ENCODE results near the gene SMCR8. TPM values are rescaled to one million over a fixed set of nuclear protein-coding genes. Genes with fewer than 3 reads are reported as not detected.
A peak's percentile ranks its signal among the peaks of the same experiment; 100 is the strongest.
"Not testable (repeated sequence)": the region's sequence is repeated elsewhere in the genome, so short reads cannot be mapped to it uniquely, and the experiment has no call there.

SMCR8 gene
- polyA plus RNA-seq, 1 donor = 17.9 TPM

- no peak for DNase-seq
- Histone ChIP-seq H3K27ac (ENCODE audit: low read length) (no peak overlapping the region), H3K36me3 (ENCODE audit: control insufficient read depth, insufficient read depth, low read length) (peaks cover 82% of the 10 kb centered on the region), H3K4me3 (ENCODE audit: low read length) (no peak overlapping the region), H3K4me1 (ENCODE audit: control insufficient read depth, insufficient read depth, low read length) (no peaks in the 10 kb centered on the region), H3K27me3 (ENCODE audit: control insufficient read depth, insufficient read depth, low read length) (no peaks in the 10 kb centered on the region), H3K9me3 (ENCODE audit: control insufficient read depth, low read depth, low read length) (no peaks in the 10 kb centered on the region)
- no CpG with 5 or more reads among the region's 5 CpGs for whole genome bisulfite sequencing (ENCODE audit: insufficient coverage, low lambda C conversion rate)
These were observed 34.2 kb upstream of the SMCR8 start for GRCh38 chr17:18280766-18281371.

GRCh38 chr17:18281788-18282187, 33.3 kb upstream of the SMCR8 start:
- Histone ChIP-seq H3K4me1 (ENCODE audit: control insufficient read depth, insufficient read depth, low read length) (no peaks in the 10 kb centered on the region), H3K4me3 (ENCODE audit: low read length) (no peak overlapping the region), H3K27ac (ENCODE audit: low read length) (no peak overlapping the region), H3K36me3 (ENCODE audit: control insufficient read depth, insufficient read depth, low read length) (peaks cover 79% of the 10 kb centered on the region), H3K27me3 (ENCODE audit: control insufficient read depth, insufficient read depth, low read length) (no peaks in the 10 kb centered on the region), H3K9me3 (ENCODE audit: control insufficient read depth, low read depth, low read length) (no peaks in the 10 kb centered on the region)
- DNase-seq = no peak
- no CpG with 5 or more reads among the region's 6 CpGs for WGBS (ENCODE audit: insufficient coverage, low lambda C conversion rate)

DNA sequence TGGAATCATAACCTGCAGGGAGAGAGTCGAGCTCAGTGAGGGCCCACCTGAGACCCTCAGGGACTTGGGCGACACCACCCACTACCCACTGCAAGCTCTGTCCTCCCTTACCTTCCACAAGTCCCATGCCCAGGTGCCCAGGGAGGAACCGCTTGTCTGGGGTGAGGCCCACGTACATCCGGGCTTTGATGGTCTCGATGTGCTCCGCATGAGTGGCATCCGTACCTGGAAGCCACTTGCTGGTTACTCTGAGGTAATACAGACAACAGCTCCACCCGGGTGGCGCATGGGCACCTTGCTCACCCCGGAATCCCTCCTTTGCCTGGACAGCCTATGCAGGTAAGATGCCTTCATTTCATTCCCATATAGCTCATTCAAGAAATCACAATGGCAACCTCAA, 29.8 kb upstream of the SMCR8 start:
- Histone ChIP-seq H3K4me3 (ENCODE audit: low read length) (no peak overlapping the region), H3K4me1 (ENCODE audit: control insufficient read depth, insufficient read depth, low read length) (no peaks in the 10 kb centered on the region), H3K27me3 (ENCODE audit: control insufficient read depth, insufficient read depth, low read length) (no peaks in the 10 kb centered on the region), H3K27ac (ENCODE audit: low read length) (no peak overlapping the region), H3K9me3 (ENCODE audit: control insufficient read depth, low read depth, low read length) (no peaks in the 10 kb centered on the region), H3K36me3 (ENCODE audit: control insufficient read depth, insufficient read depth, low read length) (peaks cover 79% of the 10 kb centered on the region)
- WGBS (ENCODE audit: insufficient coverage, low lambda C conversion rate) = no CpG with 5 or more reads among the region's 11 CpGs
- DNase-seq = no peak

DNA sequence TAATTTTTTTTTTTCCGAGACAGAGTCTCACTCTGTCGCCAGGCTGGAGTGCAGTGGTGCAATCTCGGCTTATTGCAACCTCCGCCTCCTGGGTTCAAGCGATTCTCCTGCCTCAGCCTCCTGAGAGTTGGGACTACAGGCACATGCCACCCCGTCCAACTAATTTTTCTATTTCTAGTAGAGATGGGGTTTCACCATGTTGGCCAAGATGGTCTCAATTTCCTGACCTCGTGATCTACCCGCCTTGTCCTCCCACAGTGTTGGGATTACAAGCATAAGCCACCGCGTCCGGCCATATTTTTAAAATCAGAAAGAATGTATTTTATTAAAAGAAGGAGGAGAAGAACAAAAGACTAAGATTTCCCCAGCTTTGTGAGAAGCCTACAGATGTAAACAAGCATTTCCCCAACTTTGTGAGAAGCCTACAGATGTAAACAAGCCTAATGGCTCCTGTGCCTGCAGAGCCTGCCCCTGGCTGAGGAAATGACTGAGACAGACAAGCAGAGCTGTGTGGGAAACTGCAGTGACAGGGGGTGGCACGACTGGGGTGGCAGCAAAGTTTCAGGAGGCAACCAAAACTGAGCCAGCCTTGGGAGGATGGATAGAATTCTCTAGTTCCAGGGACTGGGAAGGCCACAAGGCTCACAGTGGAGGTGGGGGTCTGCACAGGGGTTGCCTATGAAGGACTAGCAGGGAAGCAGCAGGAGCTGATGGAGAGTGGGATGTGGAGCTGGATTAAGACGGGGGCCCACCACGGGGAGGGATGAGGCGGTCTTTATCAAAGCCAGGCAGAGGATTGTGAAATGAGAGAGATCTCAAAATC, 23.2 kb upstream of the SMCR8 start:
- H3K36me3 ChIP-seq (ENCODE audit: control insufficient read depth, insufficient read depth, low read length) = peaks cover 65% of the 10 kb centered on the region
- no peaks in the 10 kb centered on the region for H3K9me3 ChIP-seq (ENCODE audit: control insufficient read depth, low read depth, low read length)
- H3K27me3 ChIP-seq (ENCODE audit: control insufficient read depth, insufficient read depth, low read length) = no peaks in the 10 kb centered on the region
- H3K27ac ChIP-seq (ENCODE audit: low read length) = no peak overlapping the region
- DNase-seq = no peak
- no peak overlapping the region for H3K4me3 ChIP-seq (ENCODE audit: low read length)
- no peaks in the 10 kb centered on the region for H3K4me1 ChIP-seq (ENCODE audit: control insufficient read depth, insufficient read depth, low read length)
- 57% methylated on average over 1 of the region's 15 CpGs for WGBS (ENCODE audit: insufficient coverage, low lambda C conversion rate)

DNA sequence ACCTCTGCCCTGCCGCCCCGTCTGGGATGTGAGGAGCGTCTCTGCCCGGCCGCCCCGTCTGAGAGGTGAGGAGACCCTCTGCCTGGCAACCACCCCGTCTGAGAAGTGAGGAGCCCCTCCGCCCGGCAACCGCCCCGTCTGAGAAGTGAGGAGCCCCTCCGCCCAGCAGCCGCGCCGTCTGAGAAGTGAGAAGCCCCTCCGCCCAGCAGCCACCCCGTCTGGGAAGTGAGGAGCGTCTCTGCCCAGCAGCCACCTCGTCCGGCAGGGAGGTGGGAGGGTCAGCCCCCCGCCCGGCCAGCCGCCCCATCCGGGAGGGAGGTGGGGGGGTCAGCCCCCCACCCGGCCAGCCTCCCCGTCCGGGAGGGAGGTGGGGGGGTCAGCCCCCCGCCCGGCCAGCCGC, 17.0 kb upstream of the SMCR8 start:
- H3K27ac ChIP-seq (ENCODE audit: low read length); H3K4me1 ChIP-seq (ENCODE audit: control insufficient read depth, insufficient read depth, low read length); DNase-seq; H3K4me3 ChIP-seq (ENCODE audit: low read length); H3K27me3 ChIP-seq (ENCODE audit: control insufficient read depth, insufficient read depth, low read length); H3K9me3 ChIP-seq (ENCODE audit: control insufficient read depth, low read depth, low read length): not testable (repeated sequence)
- no CpG with 5 or more reads among the region's 30 CpGs for WGBS (ENCODE audit: insufficient coverage, low lambda C conversion rate)
- peaks cover 56% of the 10 kb centered on the region for H3K36me3 ChIP-seq (ENCODE audit: control insufficient read depth, insufficient read depth, low read length)

GRCh38 chr17:18300725-18301480, 14.2 kb upstream of the SMCR8 start:
- H3K36me3 ChIP-seq (ENCODE audit: control insufficient read depth, insufficient read depth, low read length) = peaks cover 61% of the 10 kb centered on the region
- no peak overlapping the region for H3K27ac ChIP-seq (ENCODE audit: low read length)
- DNase-seq = no peak
- H3K9me3 ChIP-seq (ENCODE audit: control insufficient read depth, low read depth, low read length) = no peaks in the 10 kb centered on the region
- WGBS (ENCODE audit: insufficient coverage, low lambda C conversion rate) = 85% methylated on average over 3 of the region's 8 CpGs
- H3K27me3 ChIP-seq (ENCODE audit: control insufficient read depth, insufficient read depth, low read length) = no peaks in the 10 kb centered on the region
- H3K4me1 ChIP-seq (ENCODE audit: control insufficient read depth, insufficient read depth, low read length) = no peaks in the 10 kb centered on the region
- no peak overlapping the region for H3K4me3 ChIP-seq (ENCODE audit: low read length)

- not testable (repeated sequence) for H3K27ac ChIP-seq (ENCODE audit: low read length); H3K4me1 ChIP-seq (ENCODE audit: control insufficient read depth, insufficient read depth, low read length); DNase-seq; H3K4me3 ChIP-seq (ENCODE audit: low read length); H3K27me3 ChIP-seq (ENCODE audit: control insufficient read depth, insufficient read depth, low read length); H3K9me3 ChIP-seq (ENCODE audit: control insufficient read depth, low read depth, low read length)
- WGBS (ENCODE audit: insufficient coverage, low lambda C conversion rate) = 60% methylated on average over 1 of the region's 13 CpGs
- peaks cover 74% of the 10 kb centered on the region for H3K36me3 ChIP-seq (ENCODE audit: control insufficient read depth, insufficient read depth, low read length)
These were observed 11.9 kb upstream of the SMCR8 start for GRCh38 chr17:18303206-18303605.

- Histone ChIP-seq H3K4me3 (ENCODE audit: low read length) (no peak overlapping the region), H3K27ac (ENCODE audit: low read length) (no peak overlapping the region), H3K4me1 (ENCODE audit: control insufficient read depth, insufficient read depth, low read length) (peaks cover 9% of the 10 kb centered on the region), H3K36me3 (ENCODE audit: control insufficient read depth, insufficient read depth, low read length) (peaks cover 40% of the 10 kb centered on the region), H3K9me3 (ENCODE audit: control insufficient read depth, low read depth, low read length) (no peaks in the 10 kb centered on the region), H3K27me3 (ENCODE audit: control insufficient read depth, insufficient read depth, low read length) (no peaks in the 10 kb centered on the region)
- no peak for DNase-seq
- no CpG with 5 or more reads among the region's 4 CpGs for WGBS (ENCODE audit: insufficient coverage, low lambda C conversion rate)
These were observed 5.9 kb upstream of the SMCR8 start for GRCh38 chr17:18309202-18309601.

- WGBS (ENCODE audit: insufficient coverage, low lambda C conversion rate) = no CpG with 5 or more reads among the region's 39 CpGs
- Histone ChIP-seq H3K27me3 (ENCODE audit: control insufficient read depth, insufficient read depth, low read length) (no peaks in the 10 kb centered on the region), H3K9me3 (ENCODE audit: control insufficient read depth, low read depth, low read length) (peaks cover 27% of the 10 kb centered on the region), H3K27ac (ENCODE audit: low read length) (peak overlapping the region; percentile 88), H3K4me3 (ENCODE audit: low read length) (peak overlapping the region; percentile 87), H3K36me3 (ENCODE audit: control insufficient read depth, insufficient read depth, low read length) (peaks cover 33% of the 10 kb centered on the region), H3K4me1 (ENCODE audit: control insufficient read depth, insufficient read depth, low read length) (peaks cover 30% of the 10 kb centered on the region)
- no peak for DNase-seq
These were observed 898 bp upstream of the SMCR8 start for GRCh38 chr17:18314059-18314730.

- no CpG with 5 or more reads among the region's 18 CpGs for WGBS (ENCODE audit: insufficient coverage, low lambda C conversion rate)
- Histone ChIP-seq H3K4me3 (ENCODE audit: low read length) (peak overlapping the region; percentile 87), H3K27ac (ENCODE audit: low read length) (peak overlapping the region; percentile 88), H3K36me3 (ENCODE audit: control insufficient read depth, insufficient read depth, low read length) (peaks cover 42% of the 10 kb centered on the region), H3K27me3 (ENCODE audit: control insufficient read depth, insufficient read depth, low read length) (no peaks in the 10 kb centered on the region), H3K4me1 (ENCODE audit: control insufficient read depth, insufficient read depth, low read length) (peaks cover 36% of the 10 kb centered on the region), H3K9me3 (ENCODE audit: control insufficient read depth, low read depth, low read length) (peaks cover 27% of the 10 kb centered on the region)
- no peak for DNase-seq
These were observed 449 bp downstream of the SMCR8 start for GRCh38 chr17:18315562-18315922.

Data from large intestine (tissue), 3 donors.